BLaER1 treated with 17β-estradiol and CSF1 and Interleukin-3, amounts not matched to agents 10 nM and 100 nM (cell line): ENCODE measurements around the gene NUP54.

Experiments
- H3K27ac ChIP-seq, 11 experiments: shearing (Covaris generic); formaldehyde crosslinking; 2 replicates each; pipeline ENCODE4 v1.8.1; 2022
- H3K27me3 ChIP-seq, 11 experiments: shearing (Covaris generic); formaldehyde crosslinking; 2 replicates each; pipeline ENCODE4 v1.8.1; 2022
- H3K36me3 ChIP-seq, 11 experiments: shearing (Covaris generic); formaldehyde crosslinking; 2 replicates each; pipeline ENCODE4 v1.8.1; 2022
- H3K4me1 ChIP-seq, 10 experiments: shearing (Covaris generic); formaldehyde crosslinking; 2 replicates each; pipeline ENCODE4 v1.8.1; 2022
- H3K4me2 ChIP-seq, 11 experiments: shearing (Covaris generic); formaldehyde crosslinking; 2 replicates each; pipeline ENCODE4 v1.8.1; 2022
- H3K4me3 ChIP-seq, 10 experiments: shearing (Covaris generic); formaldehyde crosslinking; 2 replicates each; pipeline ENCODE4 v1.8.1; 2022
- H3K9ac ChIP-seq, 11 experiments: shearing (Covaris generic); formaldehyde crosslinking; 2 replicates each; pipeline ENCODE4 v1.8.1; 2022
- H3K9me3 ChIP-seq, 11 experiments: shearing (Covaris generic); formaldehyde crosslinking; replicated peaks in 1 of 11; 2 replicates each; pipeline ENCODE4 v1.8.1; 2022
- H4K20me1 ChIP-seq, 11 experiments: shearing (Covaris generic); formaldehyde crosslinking; 2 replicates each; pipeline ENCODE4 v1.8.1; 2022
- Cebpa-rat ChIP-seq, 11 experiments: shearing (Covaris generic); IDR thresholded peaks; 2 replicates each; pipeline ENCODE4 v1.8.1; 2022

NUP54 gene

GRCh38 chr4:76168688-76169087, 20.5 kb upstream of the NUP54 start:
- peaks cover 0 to 88% (median 0%) of the 10 kb centered on the region in 11 experiments; a peak in 5 of 22 replicates for H4K20me1 ChIP-seq
- no peak overlapping the region for H3K27ac ChIP-seq
- H3K36me3 ChIP-seq: peaks cover 70 to 98% (median 87%) of the 10 kb centered on the region in 11 experiments
- no peaks in the 10 kb centered on the region for H3K27me3 ChIP-seq
- no peak overlapping the region for H3K4me2 ChIP-seq
- H3K4me1 ChIP-seq: peaks cover 0 to 13% (median 0%) of the 10 kb centered on the region in 10 experiments; a peak in 2 of 20 replicates
- H3K4me3 ChIP-seq: no peak overlapping the region
- no peaks in the 10 kb centered on the region for H3K9me3 ChIP-seq
- no peak for TF ChIP-seq Cebpa-rat (IDR thresholded peaks at IDR 0.05)
- no peak overlapping the region for H3K9ac ChIP-seq

- H4K20me1 ChIP-seq: peaks cover 0 to 69% (median 0%) of the 10 kb centered on the region in 11 experiments; a peak in 5 of 22 replicates
- no peak overlapping the region for H3K4me3 ChIP-seq
- no peak overlapping the region for H3K27ac ChIP-seq
- no peak overlapping the region for H3K4me2 ChIP-seq
- H3K36me3 ChIP-seq: peaks cover 72 to 99% (median 88%) of the 10 kb centered on the region in 11 experiments
- no peaks in the 10 kb centered on the region for H3K27me3 ChIP-seq
- H3K9me3 ChIP-seq: no peaks in the 10 kb centered on the region
- no peak for TF ChIP-seq Cebpa-rat (IDR thresholded peaks at IDR 0.05)
- H3K4me1 ChIP-seq: peaks cover 0 to 13% (median 0%) of the 10 kb centered on the region in 10 experiments; a peak in 3 of 20 replicates
- H3K9ac ChIP-seq: no peak overlapping the region
Observed at GRCh38 chr4:76166480-76166879, 18.3 kb upstream of the NUP54 start.

DNA sequence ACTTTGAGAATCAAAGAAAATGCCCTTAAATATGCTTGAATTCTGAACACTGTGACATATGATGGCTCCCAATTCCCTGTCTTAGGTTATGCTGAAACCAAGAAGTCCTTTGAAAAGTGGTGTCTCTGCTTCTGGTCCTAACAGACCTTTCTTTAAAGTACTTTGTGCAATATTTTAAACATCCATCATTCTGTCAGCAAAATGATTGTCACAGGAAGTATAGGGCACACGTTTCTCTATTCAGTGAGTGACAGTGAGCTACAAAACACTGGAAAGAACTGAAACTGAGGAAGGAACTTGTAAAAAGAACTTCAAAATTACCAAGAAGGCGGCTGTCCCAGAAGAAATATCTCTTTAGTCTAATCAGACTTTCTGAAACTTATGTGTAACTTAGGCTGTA, 12.2 kb upstream of the NUP54 start:
- Histone ChIP-seq H3K9me3 (peaks cover 0 to 12% (median 4%) of the 10 kb centered on the region in 11 experiments; a peak in 14 of 22 replicates), H3K27ac (no peak overlapping the region), H3K36me3 (peaks cover 41 to 92% (median 61%) of the 10 kb centered on the region in 11 experiments), H3K4me2 (peak overlapping the region in 1 of 11 experiments; percentile 11; a peak in 1 of 22 replicates), H4K20me1 (peaks cover 0 to 28% (median 0%) of the 10 kb centered on the region in 11 experiments; a peak in 2 of 22 replicates), H3K27me3 (no peaks in the 10 kb centered on the region), H3K4me1 (peaks cover 0 to 16% (median 0%) of the 10 kb centered on the region in 10 experiments; a peak in 3 of 20 replicates), H3K9ac (no peak overlapping the region), H3K4me3 (no peak overlapping the region)
- no peak for TF ChIP-seq Cebpa-rat (IDR thresholded peaks at IDR 0.05)

GRCh38 chr4:76156635-76157034, 8.4 kb upstream of the NUP54 start:
- no peak overlapping the region for H3K9ac ChIP-seq
- no peak overlapping the region for H3K27ac ChIP-seq
- TF ChIP-seq Cebpa-rat (IDR thresholded peaks at IDR 0.05): no peak
- H3K9me3 ChIP-seq: peaks cover 0 to 22% (median 15%) of the 10 kb centered on the region in 11 experiments; a peak in 17 of 22 replicates
- H3K36me3 ChIP-seq: peaks cover 17 to 55% (median 26%) of the 10 kb centered on the region in 11 experiments
- peaks cover 0 to 12% (median 0%) of the 10 kb centered on the region in 11 experiments; a peak in 2 of 22 replicates for H4K20me1 ChIP-seq
- H3K4me2 ChIP-seq: no peak overlapping the region
- peaks cover 0 to 15% (median 0%) of the 10 kb centered on the region in 10 experiments; a peak in 3 of 20 replicates for H3K4me1 ChIP-seq
- no peak overlapping the region for H3K4me3 ChIP-seq
- H3K27me3 ChIP-seq: no peaks in the 10 kb centered on the region

- Histone ChIP-seq H3K4me1 (peaks cover 0 to 8% (median 0%) of the 10 kb centered on the region in 10 experiments; a peak in 3 of 20 replicates), H3K9ac (no peak overlapping the region), H3K9me3 (peaks cover 0 to 22% (median 15%) of the 10 kb centered on the region in 11 experiments; a peak in 17 of 22 replicates), H3K36me3 (peaks cover 10 to 49% (median 20%) of the 10 kb centered on the region in 11 experiments; a peak in 20 of 22 replicates), H3K27me3 (no peaks in the 10 kb centered on the region), H3K4me3 (no peak overlapping the region), H3K27ac (no peak overlapping the region), H4K20me1 (peaks cover 0 to 9% (median 0%) of the 10 kb centered on the region in 11 experiments; a peak in 2 of 22 replicates), H3K4me2 (no peak overlapping the region)
- no peak for TF ChIP-seq Cebpa-rat (IDR thresholded peaks at IDR 0.05)
Observed at GRCh38 chr4:76155979-76156378, 7.8 kb upstream of the NUP54 start.

DNA sequence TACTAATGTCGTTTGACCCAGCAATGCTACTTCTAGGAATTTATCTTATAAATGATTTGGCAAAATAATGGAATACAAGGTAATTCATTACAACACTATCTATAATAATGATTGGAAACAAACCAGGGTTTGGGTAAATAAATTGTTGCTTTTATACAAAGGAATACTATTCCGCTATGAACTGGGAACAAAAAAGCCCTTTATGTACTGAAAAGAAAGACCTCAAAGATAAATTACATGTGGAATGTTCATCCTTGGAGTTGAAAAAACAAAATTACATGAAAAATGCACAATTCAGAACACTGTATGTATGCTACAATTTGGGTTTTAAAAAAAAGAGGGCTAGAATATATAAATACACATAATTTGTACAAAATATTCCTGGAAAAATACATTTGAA, 5.2 kb upstream of the NUP54 start:
- no peak overlapping the region for H3K4me3 ChIP-seq
- no peaks in the 10 kb centered on the region for H4K20me1 ChIP-seq
- no peak overlapping the region for H3K4me2 ChIP-seq
- no peaks in the 10 kb centered on the region for H3K27me3 ChIP-seq
- TF ChIP-seq Cebpa-rat (IDR thresholded peaks at IDR 0.05): no peak
- H3K4me1 ChIP-seq: peaks cover 8 to 14% (median 10%) of the 10 kb centered on the region in 10 experiments
- H3K27ac ChIP-seq: no peak overlapping the region
- H3K36me3 ChIP-seq: peaks cover 0 to 23% (median 5%) of the 10 kb centered on the region in 11 experiments; a peak in 12 of 22 replicates
- peaks cover 0 to 22% (median 15%) of the 10 kb centered on the region in 11 experiments; a peak in 17 of 22 replicates for H3K9me3 ChIP-seq
- no peak overlapping the region for H3K9ac ChIP-seq

GRCh38 chr4:76147454-76148141, 599 bp downstream of the NUP54 start:
- TF ChIP-seq Cebpa-rat (IDR thresholded peaks at IDR 0.05): no peak
- peak overlapping the region; percentile 74 to 99 (median 94) for H3K4me3 ChIP-seq
- peaks cover 16 to 31% (median 18%) of the 10 kb centered on the region in 11 experiments for H3K36me3 ChIP-seq
- peaks cover 5 to 55% (median 32%) of the 10 kb centered on the region in 11 experiments; a peak in 16 of 22 replicates for H4K20me1 ChIP-seq
- H3K27ac ChIP-seq: peak overlapping the region; percentile 80 to 95 (median 90)
- H3K4me2 ChIP-seq: peak overlapping the region; percentile 78 to 99 (median 92)
- peak overlapping the region; percentile 90 to 98 (median 94) for H3K9ac ChIP-seq
- no peaks in the 10 kb centered on the region for H3K27me3 ChIP-seq
- no peaks in the 10 kb centered on the region for H3K9me3 ChIP-seq
- peaks cover 19 to 34% (median 28%) of the 10 kb centered on the region in 10 experiments for H3K4me1 ChIP-seq

DNA sequence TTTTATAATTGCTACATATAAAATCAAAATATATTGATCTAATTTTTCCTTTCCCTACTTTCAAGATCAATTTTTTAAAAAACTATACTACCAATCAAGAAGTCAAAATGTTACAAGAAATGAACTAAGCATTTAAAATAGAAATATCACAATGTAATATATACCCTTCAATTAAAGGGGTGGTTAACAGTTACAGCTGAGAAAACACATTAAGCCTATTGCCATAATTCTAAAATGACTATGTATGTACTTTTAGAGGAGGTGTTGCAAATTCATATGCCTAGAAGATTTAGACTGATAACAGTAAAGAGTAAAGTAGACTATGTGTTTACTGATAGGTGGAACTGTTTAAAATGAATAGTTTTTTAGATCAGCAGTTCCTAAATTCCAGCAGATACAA, 3.7 kb downstream of the NUP54 start:
- Histone ChIP-seq H3K36me3 (peaks cover 46 to 62% (median 48%) of the 10 kb centered on the region in 11 experiments), H3K4me2 (no peak overlapping the region), H4K20me1 (peaks cover 5 to 77% (median 38%) of the 10 kb centered on the region in 11 experiments; a peak in 16 of 22 replicates), H3K27me3 (no peaks in the 10 kb centered on the region), H3K9ac (no peak overlapping the region), H3K4me3 (no peak overlapping the region), H3K4me1 (peaks cover 19 to 30% (median 27%) of the 10 kb centered on the region in 10 experiments), H3K9me3 (no peaks in the 10 kb centered on the region), H3K27ac (no peak overlapping the region)
- no peak for TF ChIP-seq Cebpa-rat (IDR thresholded peaks at IDR 0.05)

DNA sequence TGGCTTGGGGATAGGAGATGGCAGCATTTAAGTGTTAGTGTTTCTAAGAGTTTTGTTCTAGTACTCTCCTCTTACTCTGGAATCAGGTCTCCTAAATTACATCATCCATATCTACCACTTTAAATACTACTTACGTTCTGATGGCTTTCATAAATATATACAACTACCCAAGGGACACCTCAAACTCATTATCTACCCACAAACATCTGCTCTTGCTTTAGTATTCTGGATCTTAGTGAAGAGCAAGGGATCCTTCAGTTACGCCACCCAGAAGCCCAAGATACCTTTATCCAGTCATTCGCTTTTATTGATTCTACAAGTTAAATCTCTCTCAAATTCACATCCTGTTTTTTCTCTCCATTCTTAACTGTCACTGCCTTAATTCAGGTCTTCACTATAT, 7.0 kb downstream of the NUP54 start:
- H3K36me3 ChIP-seq: peaks cover 74 to 95% (median 81%) of the 10 kb centered on the region in 11 experiments
- no peaks in the 10 kb centered on the region for H3K27me3 ChIP-seq
- TF ChIP-seq Cebpa-rat (IDR thresholded peaks at IDR 0.05): no peak
- H3K9me3 ChIP-seq: no peaks in the 10 kb centered on the region
- H3K4me2 ChIP-seq: no peak overlapping the region
- H3K4me3 ChIP-seq: no peak overlapping the region
- H4K20me1 ChIP-seq: peaks cover 6 to 88% (median 33%) of the 10 kb centered on the region in 11 experiments; a peak in 18 of 22 replicates
- H3K9ac ChIP-seq: no peak overlapping the region
- peaks cover 3 to 9% (median 6%) of the 10 kb centered on the region in 10 experiments; a peak in 17 of 20 replicates for H3K4me1 ChIP-seq
- no peak overlapping the region for H3K27ac ChIP-seq
